Measurements from ENCODE around the gene DKK3. TPM values are rescaled to one million over a fixed set of nuclear protein-coding genes. Genes with fewer than 3 reads are reported as not detected.

DKK3 gene
- total RNA-seq, 1 experiment from 2014 or later, result 269 TPM

Other genes with a start within 250 kb of the DKK3 start
- 9.9 and 13.3 TPM in 2 replicates for gene USP47, start 166.7 kb downstream of the DKK3 start, total RNA-seq (2014; rRNA removed; shearing (Covaris generic); ENCODE audit: low replicate concordance)
- 37.9 and 42.4 TPM in 2 replicates for gene MICAL2, start 102.0 kb upstream of the DKK3 start, total RNA-seq (2014; rRNA removed; shearing (Covaris generic); ENCODE audit: low replicate concordance)

Data from MG63 (cell line).